Nephron (organoid): ENCODE results near the gene MUC5B.

Experiments used
- H3K27ac Mint-ChIP-seq, 3 experiments: 2 replicates each; pipeline ENCODE4 v1.8.0; 2020; ENCODE audit warnings: mixed read lengths in 3 of 3, mild to moderate bottlenecking in 2 of 3, moderate library complexity in 1 of 3
- H3K27me3 Mint-ChIP-seq: 2 replicates; pipeline ENCODE4 v1.8.0; 2021; ENCODE audit warnings: low read depth, mild to moderate bottlenecking, moderate library complexity, mixed read lengths
- H3K36me3 Mint-ChIP-seq: 2 replicates; pipeline ENCODE4 v1.8.0; 2020; ENCODE audit warnings: low read depth, mixed read lengths
- H3K4me1 Mint-ChIP-seq: 2 replicates; pipeline ENCODE4 v1.8.0; 2020; ENCODE audit warnings: mixed read lengths
- H3K4me3 Mint-ChIP-seq, 3 experiments: 2 replicates each; pipeline ENCODE4 v1.8.0; 2020; ENCODE audit warnings: mild to moderate bottlenecking in 3 of 3, mixed read lengths in 3 of 3, moderate library complexity in 2 of 3
- H3K9me3 Mint-ChIP-seq: 2 replicates; pipeline ENCODE4 v1.8.0; 2020; ENCODE audit warnings: mixed read lengths
- CTCF ChIP-seq, 3 experiments: fragments of 200-600 bp; sonication (generic); IDR thresholded peaks; one replicate each; pipeline ENCODE4 v1.5.0; 2021; ENCODE audit warnings: antibody characterized with exemption in 3 of 3; ENCODE audit not compliant: unreplicated experiment in 3 of 3

The MUC5B gene

GRCh38 chr11:1281974-1282365 is 59.1 kb downstream of the MUC5B start:
- no peaks in the 10 kb centered on the region for H3K4me1 Mint-ChIP-seq
- no peak for TF ChIP-seq CTCF (IDR thresholded peaks at IDR 0.05; ENCODE audit: unreplicated experiment in 3 of 3)
- no peaks in the 10 kb centered on the region for H3K9me3 Mint-ChIP-seq
- no peaks in the 10 kb centered on the region for H3K27me3 Mint-ChIP-seq
- peak overlapping the region in 1 of 3 experiments; percentile 14 for H3K27ac Mint-ChIP-seq
- H3K36me3 Mint-ChIP-seq, result peaks cover 36% of the 10 kb centered on the region
- no peak overlapping the region for H3K4me3 Mint-ChIP-seq

GRCh38 chr11:1283091-1283511 is 60.2 kb downstream of the MUC5B start:
- no peaks in the 10 kb centered on the region for H3K27me3 Mint-ChIP-seq
- H3K4me3 Mint-ChIP-seq, result no peak overlapping the region
- no peaks in the 10 kb centered on the region for H3K4me1 Mint-ChIP-seq
- H3K9me3 Mint-ChIP-seq, result no peaks in the 10 kb centered on the region
- H3K27ac Mint-ChIP-seq, result no peak overlapping the region
- H3K36me3 Mint-ChIP-seq, result peaks cover 30% of the 10 kb centered on the region
- no peak for TF ChIP-seq CTCF (IDR thresholded peaks at IDR 0.05; ENCODE audit: unreplicated experiment in 3 of 3)

GRCh38 chr11:1283906-1284305 is 61.0 kb downstream of the MUC5B start:
- Mint-ChIP-seq H3K4me3 (no peak overlapping the region), H3K4me1 (no peaks in the 10 kb centered on the region), H3K9me3 (no peaks in the 10 kb centered on the region), H3K27me3 (no peaks in the 10 kb centered on the region), H3K27ac (no peak overlapping the region), H3K36me3 (peaks cover 30% of the 10 kb centered on the region)
- TF ChIP-seq CTCF (IDR thresholded peaks at IDR 0.05; ENCODE audit: unreplicated experiment in 3 of 3), result no peak

GRCh38 chr11:1285316-1285744 is 62.5 kb downstream of the MUC5B start:
- Mint-ChIP-seq H3K4me3 (no peak overlapping the region), H3K27ac (no peak overlapping the region), H3K27me3 (no peaks in the 10 kb centered on the region), H3K4me1 (no peaks in the 10 kb centered on the region), H3K36me3 (peaks cover 31% of the 10 kb centered on the region), H3K9me3 (no peaks in the 10 kb centered on the region)
- TF ChIP-seq CTCF (IDR thresholded peaks at IDR 0.05; ENCODE audit: unreplicated experiment in 3 of 3), result no peak

GRCh38 chr11:1285876-1286275 is 63.0 kb downstream of the MUC5B start:
- no peaks in the 10 kb centered on the region for H3K4me1 Mint-ChIP-seq
- peaks cover 35% of the 10 kb centered on the region for H3K36me3 Mint-ChIP-seq
- H3K27me3 Mint-ChIP-seq, result no peaks in the 10 kb centered on the region
- no peak for TF ChIP-seq CTCF (IDR thresholded peaks at IDR 0.05; ENCODE audit: unreplicated experiment in 3 of 3)
- H3K4me3 Mint-ChIP-seq, result no peak overlapping the region
- no peaks in the 10 kb centered on the region for H3K9me3 Mint-ChIP-seq
- no peak overlapping the region for H3K27ac Mint-ChIP-seq

GRCh38 chr11:1287928-1288327 is 65.1 kb downstream of the MUC5B start:
- Mint-ChIP-seq H3K36me3 (peaks cover 42% of the 10 kb centered on the region), H3K4me1 (peaks cover 4% of the 10 kb centered on the region), H3K4me3 (no peak overlapping the region), H3K27me3 (no peaks in the 10 kb centered on the region), H3K27ac (no peak overlapping the region), H3K9me3 (no peaks in the 10 kb centered on the region)
- no peak for TF ChIP-seq CTCF (IDR thresholded peaks at IDR 0.05; ENCODE audit: unreplicated experiment in 3 of 3)
